Measurements from ENCODE around the gene FAM50A. TPM values are rescaled to one million over a fixed set of nuclear protein-coding genes. Genes with fewer than 3 reads are reported as not detected.
A peak's percentile ranks its signal among the peaks of the same experiment; 100 is the strongest.

FAM50A gene
- total and polyA plus RNA-seq, 4 donors: 57.1 to 246 (median 100) TPM

- no peak overlapping the region for H3K27ac ChIP-seq (ENCODE audit: low read depth in 1 of 2, low read length in 2 of 2)
- H3K4me1 ChIP-seq (ENCODE audit: control insufficient read depth in 1 of 2, insufficient read depth in 2 of 2, low read length in 2 of 2): no peaks in the 10 kb centered on the region
- 61 to 72% methylated on average over 9 of the region's 9 CpGs for WGBS, 2 donors
- no peaks in the 10 kb centered on the region for H3K27me3 ChIP-seq (ENCODE audit: control insufficient read depth in 1 of 2, insufficient read depth in 2 of 2, low read length in 1 of 2)
- H3K9me3 ChIP-seq (ENCODE audit: control insufficient read depth, low read length): no peaks in the 10 kb centered on the region
- H3K4me3 ChIP-seq (ENCODE audit: low read length in 2 of 2): no peak overlapping the region
- H3K36me3 ChIP-seq (ENCODE audit: control insufficient read depth in 1 of 2, insufficient read depth in 2 of 2, low read length in 1 of 2): peaks cover 0 to 4% of the 10 kb centered on the region in 2 donors
- ATAC-seq (ENCODE audit: low FRiP score) (no peak), DNase-seq (no peak)
- intact Hi-C loops (cut with DNase I): no loop called here
Measured at GRCh38 chrX:154452823-154453222, 8.9 kb downstream of the FAM50A start.

GRCh38 chrX:154457491-154458115 is 13.7 kb downstream of the FAM50A start:
- Histone ChIP-seq H3K27ac (ENCODE audit: low read depth in 1 of 2, low read length in 2 of 2) (peak overlapping the region in 1 of 2 donors; percentile 38), H3K9me3 (ENCODE audit: control insufficient read depth, low read length) (no peaks in the 10 kb centered on the region), H3K4me1 (ENCODE audit: control insufficient read depth in 1 of 2, insufficient read depth in 2 of 2, low read length in 2 of 2) (no peaks in the 10 kb centered on the region), H3K4me3 (ENCODE audit: low read length in 2 of 2) (peak overlapping the region; percentile 37 to 88), H3K36me3 (ENCODE audit: control insufficient read depth in 1 of 2, insufficient read depth in 2 of 2, low read length in 1 of 2) (no peaks in the 10 kb centered on the region), H3K27me3 (ENCODE audit: control insufficient read depth in 1 of 2, insufficient read depth in 2 of 2, low read length in 1 of 2) (peaks cover 0 to 2% of the 10 kb centered on the region in 2 donors)
- 3 to 33% methylated on average over 25 to 65 of the region's 65 CpGs for WGBS, 2 donors
- ATAC-seq (ENCODE audit: low FRiP score) (peak; percentile 13), DNase-seq (no peak)
- intact Hi-C loops (cut with DNase I): no loop called here

GRCh38 chrX:154458116-154458953 is 14.4 kb downstream of the FAM50A start, which contains the start of gene PLXNA3:
TSS of gene PLXNA3 (plus strand) at chrX:154458281. CDS start at chrX:154460184, 1,903 bp downstream.
- no peaks in the 10 kb centered on the region for H3K9me3 ChIP-seq (ENCODE audit: control insufficient read depth, low read length)
- peak; percentile 72 to 85 for DNase-seq
- intact Hi-C loops (cut with DNase I): no loop called here
- ATAC-seq (ENCODE audit: low FRiP score): peak; percentile 71
- no peaks in the 10 kb centered on the region for H3K36me3 ChIP-seq (ENCODE audit: control insufficient read depth in 1 of 2, insufficient read depth in 2 of 2, low read length in 1 of 2)
- H3K27ac ChIP-seq (ENCODE audit: low read depth in 1 of 2, low read length in 2 of 2): peak within 1 kb of the TSS in 1 of 2 donors; percentile 50
- peak within 1 kb of the TSS; percentile 37 to 88 for H3K4me3 ChIP-seq (ENCODE audit: low read length in 2 of 2)
- no peaks in the 10 kb centered on the region for H3K4me1 ChIP-seq (ENCODE audit: control insufficient read depth in 1 of 2, insufficient read depth in 2 of 2, low read length in 2 of 2)
- WGBS, 2 donors: 0 to 37% methylated on average over 31 to 88 of the region's 88 CpGs
- H3K27me3 ChIP-seq (ENCODE audit: control insufficient read depth in 1 of 2, insufficient read depth in 2 of 2, low read length in 1 of 2): peaks cover 0 to 2% of the 10 kb centered on the region in 2 donors

GRCh38 chrX:154458954-154459778 is 15.2 kb downstream of the FAM50A start:
- Histone ChIP-seq H3K36me3 (ENCODE audit: control insufficient read depth in 1 of 2, insufficient read depth in 2 of 2, low read length in 1 of 2) (no peaks in the 10 kb centered on the region), H3K4me1 (ENCODE audit: control insufficient read depth in 1 of 2, insufficient read depth in 2 of 2, low read length in 2 of 2) (no peaks in the 10 kb centered on the region), H3K27ac (ENCODE audit: low read depth in 1 of 2, low read length in 2 of 2) (peak overlapping the region in 1 of 2 donors; percentile 50), H3K4me3 (ENCODE audit: low read length in 2 of 2) (peak overlapping the region; percentile 37 to 88), H3K9me3 (ENCODE audit: control insufficient read depth, low read length) (no peaks in the 10 kb centered on the region), H3K27me3 (ENCODE audit: control insufficient read depth in 1 of 2, insufficient read depth in 2 of 2, low read length in 1 of 2) (peaks cover 0 to 2% of the 10 kb centered on the region in 2 donors)
- ATAC-seq (ENCODE audit: low FRiP score): peak; percentile 44
- 5 to 49% methylated on average over 12 to 15 of the region's 15 CpGs for WGBS, 2 donors
- intact Hi-C loops (cut with DNase I): no loop called here
- DNase-seq: peak in 1 of 2 donors; percentile 67

GRCh38 chrX:154459832-154460231 is 15.9 kb downstream of the FAM50A start:
- ATAC-seq (ENCODE audit: low FRiP score): no peak

GRCh38 chrX:154460326-154460725 is 16.4 kb downstream of the FAM50A start:
- intact Hi-C loops (cut with DNase I): no loop called here
- DNase-seq (no peak), ATAC-seq (ENCODE audit: low FRiP score) (no peak)
- peaks cover 0 to under 1% of the 10 kb centered on the region in 2 donors for H3K36me3 ChIP-seq (ENCODE audit: control insufficient read depth in 1 of 2, insufficient read depth in 2 of 2, low read length in 1 of 2)
- no peak overlapping the region for H3K4me3 ChIP-seq (ENCODE audit: low read length in 2 of 2)
- no peaks in the 10 kb centered on the region for H3K4me1 ChIP-seq (ENCODE audit: control insufficient read depth in 1 of 2, insufficient read depth in 2 of 2, low read length in 2 of 2)
- no peak overlapping the region for H3K27ac ChIP-seq (ENCODE audit: low read depth in 1 of 2, low read length in 2 of 2)
- no peaks in the 10 kb centered on the region for H3K9me3 ChIP-seq (ENCODE audit: control insufficient read depth, low read length)
- 59 to 80% methylated on average over 26 of the region's 26 CpGs for WGBS, 2 donors
- peaks cover 0 to 2% of the 10 kb centered on the region in 2 donors for H3K27me3 ChIP-seq (ENCODE audit: control insufficient read depth in 1 of 2, insufficient read depth in 2 of 2, low read length in 1 of 2)

More at GRCh38 chrX:154459832-154460231, 15.9 kb downstream of the FAM50A start:
- H3K36me3 ChIP-seq (ENCODE audit: control insufficient read depth in 1 of 2, insufficient read depth in 2 of 2, low read length in 1 of 2): no peaks in the 10 kb centered on the region
- peak in 1 of 2 donors; percentile 73 for DNase-seq
- no peak overlapping the region for H3K4me3 ChIP-seq (ENCODE audit: low read length in 2 of 2)
- H3K27me3 ChIP-seq (ENCODE audit: control insufficient read depth in 1 of 2, insufficient read depth in 2 of 2, low read length in 1 of 2): peaks cover 0 to 2% of the 10 kb centered on the region in 2 donors
- WGBS, 2 donors: 13 to 46% methylated on average over 12 to 14 of the region's 14 CpGs
- H3K4me1 ChIP-seq (ENCODE audit: control insufficient read depth in 1 of 2, insufficient read depth in 2 of 2, low read length in 2 of 2): no peaks in the 10 kb centered on the region
- no peaks in the 10 kb centered on the region for H3K9me3 ChIP-seq (ENCODE audit: control insufficient read depth, low read length)
- intact Hi-C loops (cut with DNase I): no loop called here
- H3K27ac ChIP-seq (ENCODE audit: low read depth in 1 of 2, low read length in 2 of 2): no peak overlapping the region

- Histone ChIP-seq H3K36me3 (ENCODE audit: control insufficient read depth in 1 of 2, insufficient read depth in 2 of 2, low read length in 1 of 2) (peaks cover 0 to 4% of the 10 kb centered on the region in 2 donors), H3K9me3 (ENCODE audit: control insufficient read depth, low read length) (no peaks in the 10 kb centered on the region), H3K27ac (ENCODE audit: low read depth in 1 of 2, low read length in 2 of 2) (no peak overlapping the region), H3K4me1 (ENCODE audit: control insufficient read depth in 1 of 2, insufficient read depth in 2 of 2, low read length in 2 of 2) (no peaks in the 10 kb centered on the region), H3K27me3 (ENCODE audit: control insufficient read depth in 1 of 2, insufficient read depth in 2 of 2, low read length in 1 of 2) (peaks cover 0 to 2% of the 10 kb centered on the region in 2 donors), H3K4me3 (ENCODE audit: low read length in 2 of 2) (no peak overlapping the region)
- intact Hi-C loops (cut with DNase I): no loop called here
- no peak for ATAC-seq (ENCODE audit: low FRiP score)
- 52% methylated on average over 4 to 8 of the region's 8 CpGs for WGBS, 2 donors
- no peak for DNase-seq
Measured at GRCh38 chrX:154462396-154462795, 18.5 kb downstream of the FAM50A start.

- DNase-seq (no peak), ATAC-seq (ENCODE audit: low FRiP score) (no peak)
- Histone ChIP-seq H3K4me1 (ENCODE audit: control insufficient read depth in 1 of 2, insufficient read depth in 2 of 2, low read length in 2 of 2) (no peaks in the 10 kb centered on the region), H3K4me3 (ENCODE audit: low read length in 2 of 2) (no peak overlapping the region), H3K9me3 (ENCODE audit: control insufficient read depth, low read length) (no peaks in the 10 kb centered on the region), H3K27ac (ENCODE audit: low read depth in 1 of 2, low read length in 2 of 2) (no peak overlapping the region), H3K27me3 (ENCODE audit: control insufficient read depth in 1 of 2, insufficient read depth in 2 of 2, low read length in 1 of 2) (no peaks in the 10 kb centered on the region), H3K36me3 (ENCODE audit: control insufficient read depth in 1 of 2, insufficient read depth in 2 of 2, low read length in 1 of 2) (peaks cover 0 to 9% of the 10 kb centered on the region in 2 donors)
- 85% methylated on average over 35 to 36 of the region's 36 CpGs for WGBS, 2 donors
- intact Hi-C loops (cut with DNase I): no loop called here
Measured at GRCh38 chrX:154463611-154464220, 19.8 kb downstream of the FAM50A start.

Measured in aorta (tissue), 5 donors.